Measurements from ENCODE around the gene DHCR24. TPM values are rescaled to one million over a fixed set of nuclear protein-coding genes. Genes with fewer than 3 reads are reported as not detected.

Gene DHCR24
- total RNA-seq, 1 donor from 2014 or later = 18.8 TPM

DNA sequence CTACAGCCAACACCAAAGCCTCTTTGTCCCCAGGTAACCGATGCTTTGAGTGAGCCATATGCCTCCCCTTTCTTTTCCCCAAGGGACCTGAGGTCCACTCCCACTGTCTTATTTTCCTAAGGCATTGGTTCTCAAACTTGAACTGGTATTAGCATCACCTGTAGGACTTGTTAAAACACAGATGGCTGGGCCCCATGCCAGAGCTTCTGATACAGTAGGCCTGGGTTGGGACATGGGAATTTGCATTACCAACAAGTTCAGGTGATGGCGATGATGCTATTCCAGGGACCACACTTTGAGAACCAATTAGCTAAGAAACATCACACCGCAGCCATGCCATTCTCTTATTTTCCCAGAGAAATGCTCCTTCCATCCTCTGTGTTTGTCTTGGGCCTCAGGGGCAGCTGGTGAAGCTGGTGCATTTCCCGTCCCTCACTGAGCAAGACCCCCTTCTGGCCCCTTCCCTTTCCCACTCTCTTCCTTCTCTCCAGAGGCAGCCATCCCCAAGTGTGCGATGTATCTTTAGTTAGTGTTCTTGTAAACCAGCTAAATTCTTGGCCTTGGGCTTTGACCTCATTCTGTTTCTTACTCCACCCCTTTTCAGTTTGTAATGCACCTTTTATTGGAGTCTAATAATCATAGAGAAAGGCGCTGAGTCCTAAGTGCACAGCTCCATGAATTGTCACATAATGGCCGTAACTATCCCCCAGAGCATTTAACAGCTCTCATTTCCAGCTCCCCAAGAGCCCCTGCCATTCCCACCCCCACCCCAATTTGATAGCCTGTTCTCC is 71.7 kb downstream of the DHCR24 start:
- DNase-seq (ENCODE audit: low spot score) = no peak

DNA sequence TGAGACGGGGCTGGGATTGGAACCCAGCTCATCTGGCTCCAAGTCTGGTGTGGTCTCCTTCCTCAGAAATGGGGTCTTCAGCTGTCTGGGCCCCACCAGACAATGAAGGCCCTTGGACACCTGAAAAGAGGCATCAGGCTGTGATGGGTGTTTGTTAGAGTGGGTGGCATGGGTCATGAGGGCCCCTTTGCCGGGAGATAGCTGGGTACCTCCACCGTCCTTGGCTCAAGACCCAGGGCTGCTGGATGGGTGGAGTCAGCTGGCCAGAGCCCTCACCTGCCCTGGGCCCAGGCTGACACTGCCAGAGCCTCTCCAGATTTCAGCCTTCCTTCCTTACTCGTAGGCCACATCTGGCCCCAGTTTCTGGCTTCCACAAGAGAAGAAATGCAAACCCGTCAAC is 72.4 kb downstream of the DHCR24 start:
- no peak for DNase-seq (ENCODE audit: low spot score)

DNA sequence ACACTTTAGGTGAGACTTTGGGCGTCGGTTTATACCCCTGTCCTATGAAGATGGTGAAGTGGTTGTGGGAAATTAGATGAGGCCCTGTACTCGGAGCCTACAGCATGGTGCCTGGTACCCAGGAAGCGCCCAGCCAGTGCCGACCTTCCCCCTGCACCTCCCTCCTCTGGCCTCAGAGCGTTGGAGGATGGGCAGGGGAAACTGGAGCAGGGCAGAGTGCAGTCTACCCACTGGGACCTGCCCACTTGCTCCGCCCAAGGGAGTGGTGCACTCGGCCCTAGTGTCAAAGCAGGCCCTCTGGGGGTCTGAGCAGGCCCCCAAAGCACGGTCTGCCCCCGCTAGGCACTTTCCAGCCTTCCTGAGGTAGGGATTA is 72.9 kb downstream of the DHCR24 start:
- no peak for DNase-seq (ENCODE audit: low spot score)

DNA sequence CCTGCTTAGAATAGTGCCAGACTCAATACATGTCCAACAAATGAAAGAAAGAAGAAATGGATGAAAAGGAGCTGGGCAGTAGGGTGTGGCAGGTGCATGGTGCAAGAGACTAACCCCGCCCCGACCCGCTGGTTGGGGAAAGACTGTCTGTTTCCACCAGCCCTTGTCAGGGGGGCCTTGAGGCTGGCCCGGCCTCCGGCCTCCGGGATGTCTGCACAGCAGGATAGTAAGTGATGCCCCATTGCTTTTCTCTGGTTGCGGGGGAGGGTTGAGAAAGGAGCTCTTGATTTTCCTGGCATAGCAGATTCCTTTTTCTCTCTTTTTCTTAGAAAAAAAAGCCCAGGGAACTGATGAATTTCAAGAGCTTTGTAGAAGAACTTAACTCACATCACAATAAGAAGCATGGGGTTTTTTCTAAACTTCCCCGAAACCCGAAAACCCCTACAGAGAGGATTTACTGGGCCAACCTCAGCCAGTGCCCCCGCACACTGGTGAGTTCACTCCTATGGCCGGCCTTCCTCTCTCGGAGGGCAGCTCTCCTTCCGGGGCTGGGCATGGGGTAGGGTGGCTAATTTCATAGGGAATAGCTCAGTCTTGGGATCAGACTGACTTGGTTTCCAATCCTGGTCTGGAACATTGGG is 73.4 kb downstream of the DHCR24 start:
- DNase-seq (ENCODE audit: low spot score) = no peak

DNA sequence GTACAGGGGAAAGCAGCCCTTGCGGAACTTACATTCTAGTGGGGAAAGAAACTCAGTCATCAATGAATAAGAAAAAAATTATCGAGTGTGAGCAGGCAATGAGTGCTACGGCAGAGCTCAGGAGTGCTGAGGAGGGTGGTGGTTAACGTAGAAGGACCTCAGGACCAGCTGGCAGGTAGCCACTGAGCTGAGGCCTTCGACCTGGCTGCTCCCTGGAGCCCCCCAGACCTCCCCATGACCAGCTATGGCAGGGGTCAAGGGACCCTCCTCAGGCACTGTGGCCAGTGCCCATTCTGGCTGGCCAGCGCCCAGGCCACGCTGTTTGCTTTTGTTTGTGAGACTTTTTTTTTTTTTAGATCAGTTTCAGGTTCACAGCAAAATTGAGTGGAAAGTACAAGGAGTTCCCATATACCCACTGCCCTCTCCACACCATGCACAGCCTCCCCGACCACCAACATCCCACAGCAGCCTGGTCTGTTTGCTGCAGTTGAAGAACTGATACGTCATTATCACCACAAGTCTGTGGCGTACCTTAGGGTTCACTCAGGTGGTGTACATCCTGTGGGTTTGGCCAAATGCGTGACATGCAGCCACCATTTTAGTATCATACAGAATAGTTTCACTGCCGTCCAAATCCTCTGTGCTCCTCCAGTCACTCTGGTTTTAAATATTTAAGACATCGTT is 74.1 kb downstream of the DHCR24 start:
- no peak for DNase-seq (ENCODE audit: low spot score)

DNA sequence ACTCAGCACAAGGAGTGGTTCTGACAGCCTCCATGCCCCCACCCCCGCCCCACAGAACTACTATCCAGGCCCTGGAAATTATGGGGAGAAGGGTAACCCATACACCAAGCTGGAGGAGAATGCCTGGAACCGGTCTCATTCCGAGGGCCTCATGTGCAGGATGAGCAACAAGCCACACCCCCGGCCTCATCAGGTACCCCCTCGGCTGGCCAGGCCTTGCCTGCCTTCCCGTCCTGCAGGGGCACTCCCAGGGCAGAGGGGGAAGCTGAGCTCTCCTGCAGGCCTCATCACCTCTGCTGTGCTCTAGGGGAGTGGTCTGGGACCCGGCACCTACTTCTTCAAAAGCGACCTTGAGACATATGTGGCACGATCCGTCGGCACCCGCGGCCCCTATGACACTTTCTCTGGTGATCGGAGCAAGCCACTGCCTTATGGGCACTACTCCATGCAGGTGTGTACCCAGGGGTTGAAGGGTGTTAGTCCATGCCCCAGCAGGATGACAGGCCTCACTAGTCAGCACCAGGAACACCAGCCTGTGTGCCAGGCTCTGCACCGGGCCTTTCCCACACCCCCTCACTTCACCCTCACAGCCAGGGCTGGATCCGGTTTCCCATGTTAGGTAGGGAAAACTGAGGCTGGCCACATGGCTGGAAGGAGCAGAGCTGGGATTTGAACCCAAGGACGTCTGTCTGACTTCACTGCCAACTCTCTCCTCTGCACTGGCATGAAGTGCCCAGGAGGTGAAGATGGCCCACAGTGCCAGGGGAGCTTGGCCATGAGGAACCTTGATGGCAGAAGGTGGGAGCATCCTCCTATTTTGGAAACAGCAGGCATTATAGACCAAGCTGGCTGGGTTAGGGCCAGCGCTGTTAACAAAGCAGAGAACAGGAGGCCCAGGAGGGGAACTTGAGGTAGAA is 75.0 kb downstream of the DHCR24 start:
- no peak for DNase-seq (ENCODE audit: low spot score)

DNA sequence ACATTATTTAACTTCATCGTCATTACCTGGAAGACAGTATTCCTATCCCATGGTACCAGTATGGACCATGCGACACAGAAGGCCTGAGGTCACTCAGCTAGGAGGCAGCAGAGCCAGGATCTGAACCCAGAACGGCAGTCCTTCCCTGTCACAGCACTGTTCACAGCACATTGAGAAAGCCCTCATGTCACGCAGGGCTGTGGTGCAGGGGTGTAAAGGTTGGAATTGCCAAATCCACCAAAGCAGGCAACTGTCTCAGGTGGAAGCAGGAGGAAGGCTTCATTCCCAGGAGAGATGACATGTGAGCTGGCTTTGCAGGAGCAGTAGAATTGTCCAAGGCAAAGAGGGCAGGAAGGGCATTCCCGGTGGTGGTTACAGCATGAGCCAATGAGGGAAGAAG is 75.9 kb downstream of the DHCR24 start:
- DNase-seq (ENCODE audit: low spot score) = no peak

DNA sequence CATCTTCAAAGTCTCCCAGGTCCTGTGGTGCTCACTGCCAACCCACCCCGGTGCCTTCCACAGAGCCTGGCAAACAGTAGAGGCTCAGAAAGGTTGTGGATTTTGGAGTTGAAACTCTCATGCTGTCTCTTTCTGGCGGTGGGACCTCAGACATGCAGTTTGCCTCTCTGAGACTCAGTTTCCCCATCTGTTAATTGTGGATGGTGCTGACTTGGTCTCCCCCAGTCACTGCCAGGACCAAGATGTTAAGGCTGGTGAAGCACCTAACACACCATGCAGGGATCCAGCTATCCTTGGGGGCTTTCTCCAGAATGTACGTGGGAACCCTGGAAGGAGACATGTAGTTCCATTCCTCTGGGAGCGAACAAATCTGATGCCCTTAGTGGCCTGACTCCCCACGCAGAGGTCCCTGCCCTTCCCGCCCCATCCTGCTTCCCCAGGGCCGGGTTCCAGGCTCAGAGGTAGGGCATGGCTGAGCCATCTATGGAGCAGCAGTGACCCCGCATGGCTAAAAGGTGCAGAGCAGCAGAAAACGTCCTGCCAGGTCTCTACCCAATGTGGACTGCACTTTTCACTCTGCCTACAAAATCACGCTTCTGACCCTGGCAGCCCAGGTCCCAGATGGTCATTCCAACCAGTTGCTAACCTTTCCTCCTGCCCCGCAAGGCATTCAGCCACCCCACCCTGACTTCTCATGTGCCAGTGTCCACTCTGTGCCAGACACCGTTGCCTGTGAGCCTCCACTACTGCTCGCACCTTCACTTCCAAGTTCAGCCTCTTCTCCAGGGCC is 76.6 kb downstream of the DHCR24 start:
- peak; percentile 57 for DNase-seq (ENCODE audit: low spot score)

DNA sequence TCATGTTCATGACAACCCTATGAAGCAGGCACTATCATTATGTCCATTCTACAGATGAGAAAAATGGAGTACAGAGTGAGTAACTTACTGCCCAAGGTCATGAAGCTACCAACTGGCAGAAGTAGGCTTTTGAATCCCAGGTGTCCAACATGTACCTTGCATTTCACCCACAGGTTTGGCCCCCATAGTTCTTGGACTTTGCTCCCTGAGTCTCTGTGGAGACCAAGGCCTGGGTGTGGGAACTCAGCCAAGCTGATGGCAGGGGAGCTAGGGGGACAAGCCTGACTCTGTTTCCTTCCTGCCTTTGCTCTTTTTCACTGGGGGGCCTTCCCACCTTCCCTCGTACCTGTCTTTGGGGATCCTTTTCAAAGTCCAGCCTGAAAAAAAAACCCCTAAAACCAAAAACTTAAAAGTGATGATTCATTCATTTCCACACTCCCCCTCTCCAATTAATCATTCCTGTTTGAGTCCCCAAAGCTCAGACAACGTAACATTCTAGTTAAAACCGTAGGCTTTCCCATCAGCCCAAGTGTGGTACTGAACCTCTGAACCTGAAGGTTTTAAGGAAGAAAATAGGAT is 77.4 kb downstream of the DHCR24 start:
- no peak for DNase-seq (ENCODE audit: low spot score)

DNA sequence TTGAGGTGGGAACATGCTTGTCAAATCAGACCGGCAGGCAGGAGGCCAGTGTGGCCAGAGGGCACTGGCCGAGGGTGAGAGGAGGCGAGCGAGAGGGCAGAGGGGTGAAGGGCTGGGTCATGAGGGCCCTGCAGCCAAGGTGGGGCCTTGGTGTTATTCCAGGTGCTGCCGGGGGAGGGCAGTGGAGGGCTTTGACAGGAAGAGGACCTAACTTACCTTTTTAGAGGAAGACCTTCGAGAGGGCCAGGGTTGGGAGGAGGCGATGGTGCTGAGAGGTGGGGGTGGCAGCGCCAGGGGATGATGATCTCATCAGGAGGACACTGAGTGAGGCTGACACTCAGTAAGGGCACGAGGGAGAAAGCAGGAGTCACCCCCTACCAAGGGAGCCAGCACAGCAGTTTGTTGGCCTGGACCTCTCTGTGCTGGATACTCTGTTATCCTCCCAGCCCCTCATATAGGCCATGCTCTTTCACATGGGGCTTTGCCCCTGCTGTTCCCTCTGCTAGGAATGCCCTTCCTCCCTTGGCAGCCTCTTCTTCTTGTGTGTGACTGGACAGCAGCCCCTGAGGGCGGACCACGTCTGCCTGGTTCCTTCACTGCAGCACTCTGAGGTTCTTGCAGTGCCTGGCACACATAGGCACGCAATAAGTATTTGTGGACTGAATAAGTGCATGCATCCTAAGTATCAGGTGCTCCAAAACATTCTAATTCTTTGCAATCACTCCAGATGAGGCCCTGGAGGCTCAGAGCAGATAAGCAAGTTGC is 78.4 kb downstream of the DHCR24 start:
- DNase-seq (ENCODE audit: low spot score) = no peak

DNA sequence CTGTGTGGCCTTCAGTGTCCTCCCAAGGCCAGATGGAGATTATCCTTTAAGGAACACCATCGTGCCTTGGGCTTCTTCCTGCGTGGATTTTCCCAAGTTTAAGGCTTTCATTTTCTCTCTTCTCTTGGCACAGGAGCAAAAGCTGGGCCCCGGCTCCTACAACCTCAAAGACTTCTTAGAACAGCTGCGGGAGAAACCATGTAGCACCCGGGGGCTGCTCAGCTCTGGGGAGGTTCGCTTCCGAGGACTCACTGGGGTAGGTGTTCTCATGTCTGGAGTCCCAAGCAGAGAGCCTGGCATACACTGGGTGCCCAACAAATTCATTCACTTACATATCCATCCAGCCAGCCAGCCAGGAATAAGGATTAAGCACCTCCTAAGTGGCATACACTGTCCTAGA is 79.2 kb downstream of the DHCR24 start:
- no peak for DNase-seq (ENCODE audit: low spot score)

DNA sequence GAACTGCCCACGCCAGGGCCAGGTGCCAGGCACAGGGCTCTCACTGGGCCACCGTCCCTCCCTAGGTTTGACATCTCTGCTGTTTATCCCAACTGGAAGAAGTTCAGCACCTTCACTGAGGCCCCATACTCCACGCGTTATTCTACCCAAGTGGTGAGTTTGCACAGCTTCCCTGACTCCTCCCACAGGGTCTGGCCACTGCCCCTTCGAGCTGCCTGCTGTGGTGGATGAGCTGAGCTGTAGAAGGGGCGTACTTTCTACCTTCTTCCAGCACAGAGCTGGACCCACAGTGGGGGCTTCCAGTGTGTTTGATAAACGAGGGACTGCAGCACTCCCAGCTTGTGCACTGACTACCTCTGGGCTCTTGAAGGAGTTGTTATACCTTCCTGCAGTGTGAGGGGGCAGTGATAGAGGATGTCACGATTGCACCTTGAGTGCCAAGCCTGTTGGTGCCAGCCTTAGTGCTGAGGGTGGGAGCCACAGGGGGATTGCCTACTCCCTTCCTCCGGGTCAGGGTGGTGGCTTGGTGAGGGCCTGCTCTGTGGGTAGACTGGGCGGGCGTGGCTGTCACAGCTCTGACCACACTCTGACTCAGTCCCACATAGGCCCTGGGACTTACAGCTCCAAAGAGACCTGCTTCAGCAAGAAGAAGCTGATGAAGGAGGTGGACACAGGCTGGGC is 79.9 kb downstream of the DHCR24 start:
- no peak for DNase-seq (ENCODE audit: low spot score)

DNA sequence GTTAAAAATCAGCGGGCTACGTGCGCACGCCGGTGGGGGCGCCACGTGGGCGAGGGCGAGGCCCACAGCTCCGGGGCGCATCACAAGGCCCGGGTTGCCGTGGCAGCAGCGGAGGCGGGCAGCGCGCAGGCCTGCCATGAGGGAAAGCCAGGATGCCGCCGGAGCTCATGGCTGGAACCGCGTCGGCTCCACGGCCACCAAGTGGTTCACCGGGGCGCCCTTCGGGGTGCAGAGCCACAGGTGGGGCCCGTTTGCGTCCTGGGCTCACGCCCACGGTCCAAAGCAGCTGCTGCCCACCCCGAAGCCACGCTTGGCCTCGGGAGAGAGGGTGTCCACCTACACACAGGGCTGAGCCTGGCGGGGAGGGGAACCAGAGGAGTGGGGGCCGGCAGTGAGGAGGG is 81.0 kb downstream of the DHCR24 start:
- no peak for DNase-seq (ENCODE audit: low spot score)

DNA sequence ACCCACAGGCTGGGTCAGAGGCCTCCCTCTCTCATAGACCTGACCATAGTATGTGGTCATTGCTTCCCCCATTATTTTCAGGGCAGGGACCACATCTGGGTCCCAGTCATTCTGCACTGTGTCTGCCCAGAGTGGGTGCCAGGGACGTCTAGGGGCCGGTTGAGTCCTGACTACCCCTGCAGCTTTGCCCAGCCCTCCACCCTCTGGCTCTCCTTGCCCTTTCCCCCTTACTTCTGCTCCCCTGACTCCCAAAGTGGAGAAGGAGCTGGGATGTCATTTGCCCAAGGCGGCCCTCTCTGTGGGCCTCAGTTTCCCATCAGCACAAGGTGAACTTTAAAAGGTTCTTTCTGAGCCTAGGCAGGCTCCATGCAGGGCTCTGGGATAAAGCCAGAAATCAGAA is 81.5 kb downstream of the DHCR24 start:
- DNase-seq (ENCODE audit: low spot score) = no peak

DNA sequence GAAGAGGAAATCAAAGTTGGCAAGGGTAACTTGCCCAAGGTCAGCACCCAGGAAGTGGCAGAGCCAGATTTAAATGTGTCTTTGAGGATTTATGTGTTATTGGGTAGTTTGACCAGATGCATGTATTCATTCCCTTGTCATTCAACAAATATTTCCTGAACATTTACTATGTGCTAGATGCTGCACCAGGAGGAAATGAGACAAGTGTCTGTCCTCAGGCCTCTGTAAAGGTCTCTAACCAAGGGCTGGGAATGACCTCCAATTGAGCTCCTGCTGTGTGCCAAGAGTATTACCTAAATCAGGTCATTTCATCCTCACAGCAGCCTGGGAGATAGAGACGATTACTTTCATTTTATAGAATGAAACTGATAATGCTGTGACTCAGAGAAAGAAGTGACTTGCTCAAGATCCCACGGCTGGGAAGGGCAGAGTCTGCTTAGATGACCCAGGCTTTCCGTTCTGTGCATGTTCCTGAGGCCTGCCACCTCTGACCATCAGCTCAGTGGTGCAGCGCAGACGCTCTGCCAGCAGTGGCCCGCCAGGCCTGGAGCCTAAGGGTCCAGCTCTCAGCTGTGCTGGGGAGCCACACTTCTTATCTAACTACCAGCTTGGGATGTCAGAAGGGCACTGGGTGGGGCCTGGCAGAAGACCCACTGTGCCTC is 82.4 kb downstream of the DHCR24 start:
- no peak for DNase-seq (ENCODE audit: low spot score)

DNA sequence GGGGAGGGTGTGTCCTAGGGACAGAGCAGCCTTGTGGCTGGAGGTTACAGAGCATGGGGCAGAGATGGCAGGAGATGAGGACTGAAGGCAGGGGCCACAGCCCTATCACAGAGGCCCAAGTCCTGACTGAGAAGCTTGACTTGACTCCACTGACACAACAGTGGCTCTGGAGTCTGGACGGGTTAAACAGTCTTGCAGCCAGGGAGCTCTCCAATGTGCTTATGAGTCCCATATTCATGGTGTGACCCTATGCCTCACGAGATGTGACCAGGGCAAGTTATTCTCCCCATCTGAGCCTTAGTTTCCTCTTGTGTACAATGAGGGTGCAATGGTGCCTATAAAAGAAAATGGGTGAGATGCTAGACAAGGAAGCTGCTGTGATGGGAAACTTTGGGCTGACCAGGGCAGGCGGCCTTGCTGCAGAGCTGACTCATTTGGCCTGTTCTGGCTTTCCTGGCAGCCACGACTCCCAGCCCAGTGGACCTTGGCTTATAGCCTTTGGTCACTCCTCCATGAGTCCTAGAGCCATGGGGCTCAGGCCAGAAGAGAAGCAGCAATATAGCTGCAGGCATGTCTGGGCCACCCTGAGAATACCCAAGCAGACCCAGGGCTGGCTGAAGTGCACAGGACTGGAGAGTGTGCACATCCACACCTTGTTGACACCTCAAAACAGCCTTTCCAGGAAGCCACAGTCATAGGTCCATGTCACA is 83.1 kb downstream of the DHCR24 start:
- DNase-seq (ENCODE audit: low spot score) = no peak

DNA sequence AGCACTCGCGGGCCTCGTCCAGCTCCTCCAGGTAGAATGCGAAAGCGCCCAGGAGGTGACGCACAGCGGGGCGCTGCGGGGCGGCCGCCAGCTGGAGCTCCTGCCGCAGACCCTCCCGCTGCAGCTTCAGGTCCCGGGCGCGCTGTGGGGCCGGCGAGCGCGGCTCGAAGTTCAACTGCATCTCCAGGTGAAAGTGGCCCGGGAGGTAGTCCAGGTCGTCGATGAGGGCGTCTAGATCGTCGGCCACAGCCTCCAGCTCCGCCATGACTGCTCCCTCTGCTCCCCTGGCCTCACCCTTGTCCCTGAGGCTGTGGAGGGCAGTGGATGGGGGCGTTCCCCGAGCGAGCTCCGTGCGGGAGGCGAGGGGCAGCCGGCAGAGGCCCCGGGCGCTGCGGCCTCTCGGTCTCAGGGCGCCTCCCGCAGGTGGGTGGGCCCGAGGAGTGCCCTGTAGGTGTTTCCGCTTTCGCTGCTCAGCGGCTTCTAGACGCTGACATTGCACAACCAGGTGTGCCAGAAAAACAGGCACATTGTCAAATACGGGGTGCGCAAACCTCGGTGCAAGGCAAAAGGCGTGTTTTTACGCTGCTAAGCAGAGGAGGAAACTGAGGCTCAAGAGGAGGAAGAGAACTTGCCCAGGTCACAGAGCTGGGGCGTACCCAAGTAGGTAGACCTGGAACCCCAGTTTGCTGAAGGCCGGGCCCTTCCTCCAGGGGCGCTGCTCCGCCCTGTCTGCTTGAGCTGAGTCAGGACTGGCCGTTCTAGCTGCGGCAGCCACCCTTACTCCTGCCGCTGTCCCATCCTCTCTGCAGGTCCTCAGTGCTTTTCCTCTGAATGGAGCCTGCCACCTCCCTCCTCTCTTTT is 85.9 kb downstream of the DHCR24 start, which contains the start of gene TTC22:
Gene TTC22, minus strand, starts transcription at position 425 of the 861 bp plus-strand sequence. Its CDS starts 160 bp downstream, at position 265.
- no peak for DNase-seq (ENCODE audit: low spot score)

Data from umbilical cord (tissue), 2 donors.